Measurements from ENCODE around the gene RGS7.

Gene RGS7

GRCh38 chr1:241269116-241269515 is 87.9 kb downstream of the RGS7 start:
- peak; percentile 14 for TF ChIP-seq CTCF (IDR thresholded peaks at IDR 0.05; ENCODE audit: control insufficient read depth, insufficient read depth, low read depth, low read length, missing control alignments)
- H3K4me3 ChIP-seq (ENCODE audit: control insufficient read depth, low read depth, low read length) = no peak overlapping the region
- no peak for DNase-seq (ENCODE audit: low read depth)

- DNase-seq (ENCODE audit: low read depth) = no peak
- H3K4me3 ChIP-seq (ENCODE audit: control insufficient read depth, low read depth, low read length) = no peak overlapping the region
- TF ChIP-seq CTCF (IDR thresholded peaks at IDR 0.05; ENCODE audit: control insufficient read depth, insufficient read depth, low read depth, low read length, missing control alignments) = no peak
These were observed 90.9 kb downstream of the RGS7 start for GRCh38 chr1:241266121-241266520.

GRCh38 chr1:241265428-241265827 is 91.6 kb downstream of the RGS7 start:
- no peak for DNase-seq (ENCODE audit: low read depth)
- no peak for TF ChIP-seq CTCF (IDR thresholded peaks at IDR 0.05; ENCODE audit: control insufficient read depth, insufficient read depth, low read depth, low read length, missing control alignments)
- H3K4me3 ChIP-seq (ENCODE audit: control insufficient read depth, low read depth, low read length) = no peak overlapping the region

- no peak for TF ChIP-seq CTCF (IDR thresholded peaks at IDR 0.05; ENCODE audit: control insufficient read depth, insufficient read depth, low read depth, low read length, missing control alignments)
- DNase-seq (ENCODE audit: low read depth) = no peak
- H3K4me3 ChIP-seq (ENCODE audit: control insufficient read depth, low read depth, low read length) = no peak overlapping the region
These were observed 93.7 kb downstream of the RGS7 start for GRCh38 chr1:241263346-241263745.

- DNase-seq (ENCODE audit: low read depth) = peak; percentile 40
These were observed 103.5 kb downstream of the RGS7 start for GRCh38 chr1:241253471-241253870.

GRCh38 chr1:241250465-241250864 is 106.5 kb downstream of the RGS7 start:
- H3K4me3 ChIP-seq (ENCODE audit: control insufficient read depth, low read depth, low read length) = no peak overlapping the region
- TF ChIP-seq CTCF (IDR thresholded peaks at IDR 0.05; ENCODE audit: control insufficient read depth, insufficient read depth, low read depth, low read length, missing control alignments) = no peak
- DNase-seq (ENCODE audit: low read depth) = no peak

More at GRCh38 chr1:241253471-241253870, 103.5 kb downstream of the RGS7 start:
- TF ChIP-seq CTCF (IDR thresholded peaks at IDR 0.05; ENCODE audit: control insufficient read depth, insufficient read depth, low read depth, low read length, missing control alignments) = no peak
- H3K4me3 ChIP-seq (ENCODE audit: control insufficient read depth, low read depth, low read length) = no peak overlapping the region

GRCh38 chr1:241240069-241240468 is 116.9 kb downstream of the RGS7 start:
- no peak overlapping the region for H3K4me3 ChIP-seq (ENCODE audit: control insufficient read depth, low read depth, low read length)
- no peak for TF ChIP-seq CTCF (IDR thresholded peaks at IDR 0.05; ENCODE audit: control insufficient read depth, insufficient read depth, low read depth, low read length, missing control alignments)
- no peak for DNase-seq (ENCODE audit: low read depth)

Data from AG09309 (cell line).